Stimulated activated CD8-positive, alpha-beta memory T cell treated with anti-CD3 and anti-CD28 coated beads, Interleukin-15, amount 100 ng/mL, for 1 hour (primary cell): ENCODE results near the gene KRT6A.
"Not testable (repeated sequence)": the region's sequence is repeated elsewhere in the genome, so short reads cannot be mapped to it uniquely, and the experiment has no call there.

Source experiments
- DNase-seq: peaks from one replicate; pipeline ENCODE4 v3.0.0-alpha.2; 2020; ENCODE audit warnings: low read depth

Gene KRT6A

DNA sequence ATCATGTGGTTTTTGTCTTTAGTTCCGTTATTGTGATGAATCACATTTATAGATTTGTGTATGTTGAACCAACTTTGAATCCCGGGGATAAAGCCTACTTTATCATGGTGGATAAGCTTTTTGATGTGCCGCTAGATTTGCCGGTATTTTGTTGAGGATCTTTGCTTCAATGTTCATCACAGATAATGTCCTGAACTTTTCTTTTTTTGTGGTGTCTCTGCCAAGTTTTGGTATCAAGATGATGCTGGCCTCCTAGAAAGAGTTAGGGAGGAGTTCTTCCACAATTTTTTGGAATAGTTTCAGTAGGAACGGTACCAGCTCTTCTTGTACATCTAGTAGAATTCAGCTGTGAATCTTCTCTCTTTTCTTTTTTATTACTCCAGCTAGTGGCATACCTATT is 34.2 kb downstream of the KRT6A start:
- no peak for DNase-seq

DNA sequence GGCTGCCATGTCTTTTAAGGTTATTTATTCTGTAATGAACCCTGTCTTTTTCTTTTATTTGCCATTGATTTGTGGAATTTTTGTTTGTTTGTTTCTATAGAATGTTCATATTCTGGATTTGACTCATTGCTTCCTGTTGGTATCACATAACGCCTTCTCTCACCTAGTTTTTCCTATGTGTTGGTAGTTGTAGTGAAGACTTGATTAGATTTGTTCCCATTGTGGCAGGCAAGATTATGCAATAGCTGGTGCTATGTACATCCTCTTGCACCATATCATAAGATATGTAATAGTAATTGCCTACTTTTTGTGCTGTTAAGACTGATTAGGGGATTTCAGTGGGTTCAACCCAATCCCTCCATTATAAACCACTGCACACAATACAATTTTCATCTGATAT is 37.2 kb downstream of the KRT6A start:
- no peak for DNase-seq

DNA sequence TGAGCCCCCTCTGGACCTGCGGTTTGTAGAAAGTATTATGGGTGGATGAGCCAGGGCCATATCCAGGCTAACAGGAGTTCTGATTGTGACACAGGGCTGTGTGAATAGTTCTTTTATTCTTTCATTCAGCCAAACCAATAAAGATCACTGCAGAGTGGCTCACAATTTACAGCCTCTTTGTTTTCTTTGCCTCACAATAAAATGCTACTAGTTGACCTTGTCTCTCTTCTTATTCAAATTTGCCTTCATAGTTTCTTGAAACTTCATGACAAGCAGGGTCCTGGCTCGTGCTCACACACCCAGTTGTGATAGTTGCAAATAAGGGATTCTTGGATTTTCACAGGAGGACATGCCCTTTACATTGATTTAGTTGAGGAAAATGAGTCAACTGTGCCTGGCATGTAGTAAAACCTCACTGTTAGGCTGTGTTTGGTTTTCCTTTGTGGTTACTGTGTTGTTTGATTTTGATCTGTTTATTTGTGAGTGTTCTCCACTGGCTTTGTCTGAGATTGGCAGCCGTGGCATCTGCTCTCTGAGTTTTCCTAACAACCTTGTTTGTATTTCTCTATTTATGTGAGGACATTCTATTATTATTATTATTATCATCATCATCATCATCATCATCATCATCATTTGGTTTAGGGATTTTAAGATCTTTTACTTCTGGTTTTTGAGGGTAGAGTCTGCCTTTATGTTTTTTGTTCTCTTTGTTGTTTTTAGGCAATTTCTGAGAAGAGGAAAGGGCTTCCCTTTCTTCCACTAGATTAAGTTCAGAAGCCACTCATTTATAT is 38.5 kb downstream of the KRT6A start:
- DNase-seq, result no peak

DNA sequence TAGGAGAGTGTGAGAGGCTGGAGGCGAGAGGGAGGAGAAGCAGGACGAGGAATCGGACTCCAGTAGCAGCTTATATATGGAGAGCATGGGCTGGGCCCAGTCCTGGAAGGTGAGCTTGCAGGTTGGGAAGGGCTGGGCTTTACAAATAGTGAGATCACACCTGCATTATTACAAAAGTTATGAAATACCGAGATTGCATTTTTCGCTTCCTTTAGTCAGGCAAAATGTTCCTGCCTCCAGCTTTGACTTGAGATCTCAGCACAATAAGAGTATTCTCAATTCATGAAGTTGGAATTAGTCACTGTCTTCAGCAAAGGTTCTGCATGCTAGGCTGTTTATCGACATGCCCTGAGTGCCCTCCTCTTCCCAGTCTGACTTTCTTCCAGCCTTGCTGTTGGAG is 41.0 kb downstream of the KRT6A start, which contains the start of gene KRT6B:
Gene KRT6B (minus strand): TSS at position 46 of the 400 bp plus-strand sequence. CDS start 68 bp downstream, outside the sequence.
- no peak for DNase-seq

DNA sequence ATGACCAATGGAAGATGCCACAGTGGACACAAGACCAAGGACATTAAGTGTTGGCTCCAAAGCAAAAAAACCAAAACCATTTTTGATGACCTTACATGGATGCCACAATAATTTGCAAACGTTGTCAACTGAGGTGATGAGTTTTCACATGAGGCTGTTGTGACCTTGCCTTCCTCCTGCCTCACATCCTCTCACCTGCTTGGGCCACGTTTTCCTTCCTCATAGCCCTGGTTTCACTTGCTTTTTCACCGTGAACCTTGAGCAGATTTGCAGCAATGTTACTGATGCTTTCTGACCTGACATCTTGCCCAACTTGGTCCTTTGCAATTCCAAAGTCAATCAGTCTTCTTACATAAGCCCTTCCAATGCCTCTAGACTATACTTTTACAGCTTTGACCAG is 44.8 kb downstream of the KRT6A start:
- no peak for DNase-seq

DNA sequence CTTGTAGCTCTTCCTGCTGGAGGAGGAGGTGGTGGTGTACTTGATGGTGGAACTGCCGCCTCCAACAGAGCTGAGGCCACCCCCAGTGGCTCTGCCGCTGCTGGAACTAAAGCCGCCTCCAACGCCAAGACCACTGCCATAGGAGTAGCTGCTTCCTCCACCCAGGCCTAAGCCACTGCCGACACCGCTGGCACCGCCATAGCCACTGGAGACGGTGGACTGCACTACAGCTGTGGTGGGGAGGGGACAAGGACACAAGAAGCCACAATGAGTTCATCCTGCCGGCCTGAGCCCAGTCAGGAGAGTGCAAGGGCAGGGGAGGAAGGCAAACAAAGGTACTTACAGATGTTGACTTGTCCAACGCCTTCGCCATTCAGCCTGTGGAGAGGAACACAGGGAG is 45.9 kb downstream of the KRT6A start:
- DNase-seq, result not testable (repeated sequence)

DNA sequence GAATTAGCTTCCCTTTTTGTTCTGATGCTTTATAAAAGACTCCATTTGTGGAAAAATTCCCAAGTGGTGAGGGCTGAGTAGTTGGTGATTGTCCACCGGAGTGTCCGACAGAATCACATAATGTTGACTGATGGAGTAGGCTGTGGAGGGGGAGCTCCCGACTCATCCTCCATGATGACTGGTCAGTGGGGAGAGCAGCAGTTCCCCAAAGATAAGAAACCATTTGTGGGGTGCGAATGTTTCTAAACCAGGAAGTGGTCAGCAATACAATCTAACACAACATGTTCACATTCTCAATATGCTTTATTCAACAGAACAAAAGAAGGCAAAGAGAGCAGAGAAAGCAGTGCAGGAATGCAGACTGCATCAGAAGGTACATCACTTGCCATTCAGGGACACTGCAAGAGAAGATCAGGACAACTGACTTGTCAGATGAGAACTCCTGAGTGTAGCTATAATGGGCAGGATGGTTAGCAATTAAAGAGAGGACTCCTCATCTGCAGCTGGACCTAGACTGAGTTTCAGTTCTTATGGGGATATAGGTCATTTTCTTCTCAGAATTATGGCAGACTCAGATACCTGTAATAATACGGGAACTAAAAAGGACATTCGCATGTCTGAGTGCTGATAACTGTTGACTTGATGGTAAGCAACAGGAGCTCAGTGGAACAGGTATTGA is 46.6 kb downstream of the KRT6A start:
- no peak for DNase-seq

DNA sequence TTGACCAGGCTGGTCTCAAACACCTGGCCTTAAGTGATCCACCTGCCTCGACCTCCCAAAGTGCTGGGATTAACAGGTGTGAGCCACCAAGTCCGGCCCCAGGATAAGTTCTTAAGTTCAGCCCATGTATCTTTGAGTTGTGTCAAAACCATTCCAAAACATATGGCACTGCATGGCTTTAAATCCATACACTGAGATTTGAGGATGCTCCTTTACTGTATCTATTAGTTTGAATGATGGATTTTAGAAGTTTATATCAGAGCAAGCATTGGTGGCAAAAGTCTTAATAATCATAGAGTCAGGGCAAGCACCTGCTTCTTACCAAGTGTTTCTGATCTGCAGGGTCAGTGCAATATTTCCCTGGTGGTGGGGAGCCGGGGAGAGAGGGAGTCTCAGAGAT is 47.2 kb downstream of the KRT6A start:
- DNase-seq, result no peak

DNA sequence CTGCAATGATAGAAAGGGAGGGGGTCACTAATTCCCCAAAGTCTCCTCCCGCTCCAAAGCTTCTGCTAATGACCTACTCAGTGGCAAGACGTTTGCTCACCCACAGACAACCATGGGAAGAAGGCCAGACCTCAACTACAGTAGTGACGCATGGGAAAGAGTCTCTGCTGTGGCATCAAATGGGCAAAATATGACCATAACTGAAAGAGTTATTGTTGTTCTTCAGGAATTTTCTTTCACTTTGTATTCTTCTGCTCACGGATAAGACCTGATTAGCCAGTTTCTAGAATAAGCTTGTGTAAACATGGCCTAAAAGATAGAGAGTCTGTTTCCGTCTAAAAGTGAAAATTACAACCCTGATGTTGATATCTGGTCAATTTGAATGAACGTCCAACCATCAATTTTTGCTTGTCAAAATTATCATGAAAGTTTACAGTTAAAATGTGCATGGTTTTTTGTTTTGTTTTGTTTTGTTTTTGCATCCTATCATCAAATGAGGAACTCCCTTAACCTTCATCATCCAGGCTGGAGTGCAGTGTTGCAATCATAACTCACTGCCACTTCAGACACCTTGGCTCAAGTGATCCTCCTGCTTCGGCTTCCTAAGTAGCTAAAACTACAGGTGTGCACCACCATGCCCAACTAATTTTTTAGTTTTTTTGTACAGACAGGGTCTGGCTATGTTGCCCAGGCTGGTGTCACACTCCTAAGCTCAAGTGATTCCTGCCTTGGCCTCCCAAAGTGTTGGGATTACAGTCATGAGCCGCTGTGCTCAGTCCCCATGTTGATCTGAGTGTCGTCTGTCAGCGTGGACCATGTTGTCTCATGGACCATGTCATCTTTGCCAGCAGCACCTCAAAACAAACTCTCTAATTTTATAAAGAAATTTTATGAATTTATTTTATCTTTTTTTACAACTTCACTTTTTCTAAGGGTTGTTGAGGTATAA is 48.1 kb downstream of the KRT6A start:
- DNase-seq, result no peak

DNA sequence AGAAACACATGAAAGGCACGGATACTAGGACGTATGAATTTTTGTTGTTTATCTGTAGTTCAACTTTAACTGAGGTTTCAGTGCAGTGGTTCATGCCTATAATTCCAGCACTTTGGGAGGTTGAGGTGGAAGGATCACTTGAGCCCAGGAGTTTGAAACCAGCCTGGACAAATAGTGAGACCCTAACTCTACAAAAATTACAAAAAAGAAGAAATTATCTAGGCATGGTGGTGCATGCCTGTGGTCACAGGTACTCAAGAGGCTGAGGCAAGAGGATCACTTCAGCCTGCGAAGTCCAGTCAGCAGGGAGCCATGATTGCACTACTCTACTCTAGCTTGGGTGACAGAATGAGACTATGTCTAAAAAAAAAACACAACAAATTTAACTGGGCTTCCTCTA is 49.1 kb downstream of the KRT6A start:
- no peak for DNase-seq

DNA sequence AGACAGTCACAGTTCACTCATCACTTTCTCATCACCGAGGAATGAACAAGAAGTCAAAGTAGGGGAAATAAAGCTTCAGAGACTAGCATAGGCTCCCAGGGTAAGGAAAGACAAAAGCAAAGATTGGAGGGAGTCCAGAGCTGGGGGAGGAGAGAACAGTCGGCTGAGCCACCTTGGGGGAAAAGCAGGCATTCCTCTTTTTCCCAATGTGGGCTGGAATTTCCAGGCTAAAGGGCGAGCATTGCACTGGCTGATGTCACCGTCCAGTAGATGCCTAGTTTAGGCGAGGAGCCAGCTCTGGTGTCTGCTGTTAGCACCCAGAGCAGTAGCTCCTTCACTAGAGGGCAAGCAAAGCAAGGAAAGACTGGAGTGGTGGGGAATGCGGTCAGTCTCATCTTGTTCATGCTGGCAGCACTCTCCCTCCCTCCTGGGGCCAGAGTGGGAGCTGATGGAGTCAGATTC is 50.4 kb downstream of the KRT6A start:
- no peak for DNase-seq

DNA sequence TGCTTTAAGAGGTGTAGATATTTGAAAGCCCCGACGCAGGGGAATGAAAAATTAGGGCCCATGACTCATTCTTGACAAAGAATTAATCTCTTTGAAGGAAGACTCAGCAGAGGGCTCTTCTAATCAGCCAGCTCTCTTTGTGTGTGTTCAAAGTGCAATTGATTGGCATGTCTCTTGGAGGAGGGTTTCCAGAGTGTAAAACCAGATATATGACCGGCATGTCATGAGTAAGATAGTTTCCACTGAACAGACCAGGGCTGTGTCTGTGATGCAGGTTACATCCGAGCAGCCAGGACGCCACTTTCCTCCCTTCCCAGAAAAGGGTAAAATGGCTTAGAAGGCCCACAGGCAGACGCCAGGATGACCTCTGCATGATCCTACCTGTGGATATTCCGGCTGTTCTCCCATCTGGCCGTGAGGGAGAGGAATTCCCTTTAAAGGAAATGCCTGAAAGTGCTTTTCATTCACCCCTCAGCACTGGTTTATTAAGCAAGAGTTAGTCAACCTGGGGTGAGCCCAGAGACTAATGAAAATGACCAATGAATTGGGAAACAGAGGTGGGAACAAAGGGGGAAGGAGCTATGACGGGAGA is 51.6 kb downstream of the KRT6A start:
- DNase-seq, result no peak

DNA sequence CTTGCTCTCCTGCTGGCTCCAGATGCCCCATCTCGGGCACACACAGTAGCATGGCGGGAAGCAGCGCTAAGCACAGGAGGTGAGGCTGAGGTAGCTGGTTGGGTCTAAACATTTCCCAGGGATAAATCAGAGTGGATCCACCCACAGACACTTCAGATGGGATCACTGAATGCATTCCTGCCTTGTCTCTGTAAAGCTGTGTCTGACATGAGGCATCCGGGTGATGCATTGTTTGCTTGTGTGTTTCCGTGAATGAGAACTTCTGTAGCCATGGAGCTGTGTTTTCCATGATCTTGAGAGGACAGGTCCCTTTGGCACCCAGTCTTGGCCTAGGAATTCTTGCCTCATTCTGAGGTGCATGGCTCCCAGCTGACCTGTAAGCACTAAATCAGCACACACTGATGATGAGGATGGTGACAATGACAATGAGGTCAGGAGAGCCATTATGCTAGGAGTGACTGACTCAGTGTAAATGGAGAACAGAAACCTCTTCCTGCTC is 52.2 kb downstream of the KRT6A start:
- DNase-seq, result no peak

DNA sequence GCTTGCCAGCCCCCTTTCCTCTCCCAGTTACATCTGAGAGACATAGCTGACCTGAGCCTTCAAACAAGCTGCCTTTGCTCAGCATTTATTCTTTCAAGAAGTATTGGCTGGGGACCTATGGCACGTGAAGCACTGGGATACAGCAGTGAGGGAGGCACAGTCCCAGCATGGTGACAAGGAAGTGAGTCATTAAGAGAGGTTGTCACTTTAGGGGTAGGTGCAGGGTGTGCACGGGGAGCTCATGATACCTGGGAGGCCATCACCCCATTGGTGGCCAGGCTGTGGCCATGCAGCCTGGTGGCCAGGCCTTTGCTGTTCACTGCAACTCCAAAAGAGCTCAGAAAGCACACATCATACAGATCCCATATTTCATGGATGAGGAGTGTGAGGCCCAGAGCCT is 53.2 kb downstream of the KRT6A start:
- DNase-seq, result no peak

DNA sequence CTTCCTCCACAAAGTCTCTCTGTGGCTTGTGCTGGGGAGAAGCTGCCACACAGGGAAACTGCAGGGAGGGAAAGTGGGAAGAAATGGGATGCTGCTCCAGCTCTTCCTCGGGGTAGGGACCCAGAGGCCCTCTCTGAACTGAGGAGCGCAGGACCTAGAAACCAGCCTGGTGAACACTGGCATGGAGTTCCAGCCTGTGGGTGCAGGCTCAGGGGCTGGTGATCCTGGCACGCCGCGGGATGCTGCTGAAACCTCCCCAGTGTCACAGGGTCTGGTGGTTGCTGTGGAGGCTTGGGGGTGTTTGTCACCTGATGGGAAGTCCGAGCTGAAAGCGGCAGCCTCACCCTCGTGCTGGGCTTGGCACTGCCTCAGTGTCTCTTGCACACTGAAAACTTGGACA is 53.6 kb downstream of the KRT6A start:
- no peak for DNase-seq

DNA sequence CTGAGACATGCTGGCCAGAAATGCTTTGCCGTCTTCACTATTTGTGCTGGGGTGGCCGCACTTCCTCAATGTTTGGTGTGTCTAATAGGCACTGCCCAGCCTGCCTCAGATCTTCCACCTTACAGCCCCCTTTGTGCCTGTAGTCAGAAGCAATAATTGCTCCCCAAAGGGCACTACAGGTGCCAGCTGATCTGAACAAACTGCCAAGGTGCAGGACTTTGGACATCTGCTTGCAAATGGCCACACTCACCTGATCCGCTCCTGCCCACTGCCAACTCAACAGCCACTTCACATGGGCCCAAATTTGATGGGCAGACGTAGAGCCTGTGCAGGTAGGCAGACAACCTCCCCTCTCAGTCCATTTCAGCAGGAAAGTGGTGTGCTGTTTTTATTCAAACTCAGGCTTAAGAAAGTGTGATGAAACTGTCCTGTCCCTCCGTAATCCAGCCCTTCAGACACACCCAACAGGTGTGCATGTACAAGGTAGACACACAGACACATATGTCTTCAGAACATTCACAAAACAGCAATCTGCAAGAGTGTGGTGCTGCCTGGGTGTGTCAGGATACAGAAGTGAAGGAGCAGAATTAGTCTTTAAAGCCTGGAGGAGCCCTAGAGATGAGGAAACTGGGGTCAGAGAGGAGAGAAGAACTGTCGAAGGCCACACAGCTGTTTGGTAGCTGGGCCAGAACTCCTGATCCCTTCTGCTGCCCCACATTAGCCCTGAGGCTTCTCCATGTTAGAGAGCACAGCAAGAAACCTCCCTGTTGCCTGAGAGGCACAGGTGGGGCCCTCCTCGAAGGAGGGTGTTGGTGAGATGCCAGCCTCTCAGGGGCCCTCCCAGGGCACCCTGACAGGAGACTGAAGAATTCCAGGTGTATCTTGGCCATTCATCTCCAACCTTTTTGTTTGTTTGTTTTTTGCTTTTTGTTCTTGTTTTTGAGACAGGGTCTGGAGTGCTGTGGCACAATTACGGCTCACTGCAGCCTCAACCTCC is 54.5 kb downstream of the KRT6A start:
- DNase-seq, result no peak

DNA sequence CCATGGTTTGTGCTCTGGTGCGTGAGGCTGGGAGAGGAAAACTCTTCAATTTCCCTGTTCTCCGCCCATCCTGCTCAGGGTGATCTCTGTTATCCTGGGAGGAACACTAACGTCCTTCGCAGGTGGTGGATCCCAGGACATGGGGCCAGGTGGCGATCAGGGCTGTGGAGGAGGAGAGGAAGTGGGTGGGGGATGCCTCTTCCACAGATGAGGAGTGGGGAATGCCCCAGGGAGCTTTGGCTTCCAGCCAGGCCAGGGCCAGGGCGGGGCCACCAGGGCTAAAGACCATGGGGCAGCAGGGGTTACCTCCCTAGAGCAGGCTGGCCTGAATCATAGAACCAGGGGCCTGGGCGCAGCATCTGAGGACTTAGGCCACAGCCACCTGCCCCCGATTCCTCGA is 55.5 kb downstream of the KRT6A start:
- no peak for DNase-seq
